Keratinocyte (primary cell): ENCODE results near the gene DOC2A. TPM values are rescaled to one million over a fixed set of nuclear protein-coding genes. Genes with fewer than 3 reads are reported as not detected.

Experiments
- DNase-seq: peaks from one replicate; pipeline ENCODE4 v3.0.0-alpha.2; 2011; ENCODE audit warnings: low read depth, missing footprints, low spot score
- FAIRE-seq: peaks from 2 replicates; lab custom pipeline; 2011; peaks lifted over from hg19 to GRCh38; lab: Jason Lieb, UNC
- H2AFZ ChIP-seq: 2 replicates; pipeline ENCODE4 v1.6.0; 2012; ENCODE audit warnings: low read length, control low read depth, inconsistent platforms; ENCODE audit not compliant: control insufficient read depth
- H3K27ac ChIP-seq: 2 replicates; pipeline ENCODE4 v1.5.1; 2011; ENCODE audit warnings: low read length; ENCODE audit not compliant: control insufficient read depth, insufficient read depth
- H3K27me3 ChIP-seq: 3 replicates; pipeline ENCODE4 v1.6.0; 2011; ENCODE audit warnings: low read length; ENCODE audit not compliant: control insufficient read depth, insufficient read depth; ENCODE audit errors: extremely low read depth
- H3K36me3 ChIP-seq, 2 experiments: 2 replicates in 1 of 2; 3 replicates in 1 of 2; pipeline ENCODE4 v1.5.1; 2011; ENCODE audit warnings: low read length in 2 of 2, mild to moderate bottlenecking in 1 of 2; ENCODE audit not compliant: control insufficient read depth in 2 of 2, insufficient read depth in 2 of 2; ENCODE audit errors: extremely low read depth in 1 of 2
- H3K4me1 ChIP-seq: 3 replicates; pipeline ENCODE4 v1.5.1; 2011; ENCODE audit warnings: low read length; ENCODE audit not compliant: control insufficient read depth, insufficient read depth; ENCODE audit errors: extremely low read depth
- H3K4me2 ChIP-seq: 3 replicates; pipeline ENCODE4 v1.6.0; 2011; ENCODE audit warnings: low read depth, low read length; ENCODE audit not compliant: control insufficient read depth, insufficient read depth; ENCODE audit errors: extremely low read depth
- H3K4me3 ChIP-seq, 3 experiments: fragments of 200-600 bp in 1 of 3; sonication (generic) in 1 of 3; 2 replicates in 2 of 3; 3 replicates in 1 of 3; pipeline ENCODE4 v1.5.1; 2011 to 2016; ENCODE audit warnings: low read length in 3 of 3, mild to moderate bottlenecking in 3 of 3, control low read depth in 2 of 3, inconsistent platforms in 1 of 3, low read depth in 1 of 3, mixed read lengths in 1 of 3, mixed run types in 1 of 3, moderate library complexity in 1 of 3; ENCODE audit not compliant: control insufficient read depth in 2 of 3, insufficient read depth in 2 of 3; ENCODE audit errors: extremely low read depth in 1 of 3
- H3K79me2 ChIP-seq: 2 replicates; pipeline ENCODE4 v1.6.0; 2012; ENCODE audit warnings: low read length; ENCODE audit not compliant: control insufficient read depth, insufficient read depth
- H3K9ac ChIP-seq: 3 replicates; pipeline ENCODE4 v1.6.0; 2011; ENCODE audit warnings: low read length; ENCODE audit not compliant: control insufficient read depth, insufficient read depth; ENCODE audit errors: extremely low read depth
- H3K9me1 ChIP-seq: 3 replicates; pipeline ENCODE4 v1.6.0; 2011; ENCODE audit warnings: low read length; ENCODE audit not compliant: control insufficient read depth, insufficient read depth; ENCODE audit errors: extremely low read depth
- H3K9me3 ChIP-seq: 2 replicates; pipeline ENCODE4 v1.5.1; 2012; ENCODE audit warnings: low read depth, low read length; ENCODE audit not compliant: control insufficient read depth
- H4K20me1 ChIP-seq: 3 replicates; pipeline ENCODE4 v1.6.0; 2011; ENCODE audit warnings: low read length; ENCODE audit not compliant: control insufficient read depth, insufficient read depth; ENCODE audit errors: extremely low read depth
- EZH2 ChIP-seq: IDR thresholded peaks from one replicate; pipeline ENCODE4 v1.6.1; 2012; ENCODE audit warnings: inconsistent platforms, mild to moderate bottlenecking, low read length, moderate library complexity
- dilution Hi-C: fragments of 300-500 bp; cut with MboI; formaldehyde crosslinking; loops from one replicate; pipeline ENCODE4 v1.7.0; 2020; ENCODE audit warnings: low sequenced_read_pairs; ENCODE audit not compliant: extremely low pct_ligation_motif_present
- polyA plus RNA-seq, 5 experiments: library from polyadenylated mRNA; depleted of rRNA in 3 of 5; stranded (reverse) in 3 of 5; stranded (forward) in 1 of 5; unstranded in 1 of 5; fragments of >200 nt; gene quantifications; 1 replicate in 1 of 5; 2 replicates in 3 of 5; 3 replicates in 1 of 5; pipeline versions ENCODE4 v1.2.1 to v1.2.3, GENCODE V29; 2011 to 2012; ENCODE audit warnings: missing spikeins in 2 of 5, low read depth in 1 of 5, low replicate concordance in 1 of 5
- TF ChIP-seq, protein P1 (sequence below), 3 experiments: IDR thresholded peaks in 1 of 3; conservative IDR thresholded peaks in 1 of 3; optimal IDR thresholded peaks in 1 of 3; 2 replicates in 2 of 3; 3 replicates in 1 of 3; pipeline versions ENCODE3 to v1.5.1; 2011; ENCODE audit warnings: low read length in 3 of 3, mild to moderate bottlenecking in 3 of 3, moderate library complexity in 2 of 3, control low read depth in 1 of 3, inconsistent platforms in 1 of 3; ENCODE audit not compliant: insufficient read depth in 2 of 3; ENCODE audit errors: extremely low read depth in 1 of 3

Gene DOC2A
- polyA plus RNA-seq, 1 donor (not counting 4 experiments of a cell fraction or from before 2014, with no cell fraction given), result 0.26 TPM

DNA sequence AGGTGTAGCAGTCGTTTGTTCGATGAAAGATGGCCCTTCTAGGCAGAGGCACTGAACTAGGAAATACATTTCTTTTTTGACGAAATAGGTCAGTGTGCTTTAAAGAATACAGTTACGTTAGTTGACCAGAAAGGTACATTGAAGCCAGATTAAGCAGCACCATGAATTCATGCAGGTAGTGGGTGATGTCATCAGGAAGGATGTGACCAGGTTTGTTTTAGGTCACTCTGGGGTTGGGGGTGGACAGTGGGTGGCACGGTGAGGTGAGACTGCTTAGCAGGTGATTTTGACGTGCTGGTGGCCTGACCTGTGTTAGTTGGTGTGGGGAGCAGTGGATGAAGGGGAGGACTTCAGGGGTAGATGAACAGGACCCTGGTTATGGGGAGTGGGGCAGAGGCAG, 11.2 kb downstream of the DOC2A start:
- no peak overlapping the region for H3K9ac ChIP-seq
- no peak overlapping the region for H2AFZ ChIP-seq
- TF ChIP-seq, protein P1, sequence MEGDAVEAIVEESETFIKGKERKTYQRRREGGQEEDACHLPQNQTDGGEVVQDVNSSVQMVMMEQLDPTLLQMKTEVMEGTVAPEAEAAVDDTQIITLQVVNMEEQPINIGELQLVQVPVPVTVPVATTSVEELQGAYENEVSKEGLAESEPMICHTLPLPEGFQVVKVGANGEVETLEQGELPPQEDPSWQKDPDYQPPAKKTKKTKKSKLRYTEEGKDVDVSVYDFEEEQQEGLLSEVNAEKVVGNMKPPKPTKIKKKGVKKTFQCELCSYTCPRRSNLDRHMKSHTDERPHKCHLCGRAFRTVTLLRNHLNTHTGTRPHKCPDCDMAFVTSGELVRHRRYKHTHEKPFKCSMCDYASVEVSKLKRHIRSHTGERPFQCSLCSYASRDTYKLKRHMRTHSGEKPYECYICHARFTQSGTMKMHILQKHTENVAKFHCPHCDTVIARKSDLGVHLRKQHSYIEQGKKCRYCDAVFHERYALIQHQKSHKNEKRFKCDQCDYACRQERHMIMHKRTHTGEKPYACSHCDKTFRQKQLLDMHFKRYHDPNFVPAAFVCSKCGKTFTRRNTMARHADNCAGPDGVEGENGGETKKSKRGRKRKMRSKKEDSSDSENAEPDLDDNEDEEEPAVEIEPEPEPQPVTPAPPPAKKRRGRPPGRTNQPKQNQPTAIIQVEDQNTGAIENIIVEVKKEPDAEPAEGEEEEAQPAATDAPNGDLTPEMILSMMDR (optimal IDR thresholded peaks at IDR 0.05 in 1 of 3, IDR thresholded peaks at IDR 0.05 in 1 of 3, conservative IDR thresholded peaks at IDR 0.05 in 1 of 3; ENCODE audit: extremely low read depth in 1 of 3, insufficient read depth in 2 of 3, low read length in 3 of 3), result no peak
- no peak for TF ChIP-seq EZH2
- DNase-seq (no peak), FAIRE-seq (no peak)
- no peaks in the 10 kb centered on the region for H3K27me3 ChIP-seq
- no peak overlapping the region for H3K4me2 ChIP-seq
- no peaks in the 10 kb centered on the region for H4K20me1 ChIP-seq
- H3K9me3 ChIP-seq, result no peaks in the 10 kb centered on the region
- H3K36me3 ChIP-seq, result peaks cover 18 to 27% of the 10 kb centered on the region in 2 experiments
- no peak overlapping the region for H3K4me3 ChIP-seq
- H3K9me1 ChIP-seq, result no peaks in the 10 kb centered on the region
- dilution Hi-C loops, result no loop called here
- peaks cover 14% of the 10 kb centered on the region for H3K4me1 ChIP-seq
- no peak overlapping the region for H3K27ac ChIP-seq
- peaks cover 10% of the 10 kb centered on the region for H3K79me2 ChIP-seq

DNA sequence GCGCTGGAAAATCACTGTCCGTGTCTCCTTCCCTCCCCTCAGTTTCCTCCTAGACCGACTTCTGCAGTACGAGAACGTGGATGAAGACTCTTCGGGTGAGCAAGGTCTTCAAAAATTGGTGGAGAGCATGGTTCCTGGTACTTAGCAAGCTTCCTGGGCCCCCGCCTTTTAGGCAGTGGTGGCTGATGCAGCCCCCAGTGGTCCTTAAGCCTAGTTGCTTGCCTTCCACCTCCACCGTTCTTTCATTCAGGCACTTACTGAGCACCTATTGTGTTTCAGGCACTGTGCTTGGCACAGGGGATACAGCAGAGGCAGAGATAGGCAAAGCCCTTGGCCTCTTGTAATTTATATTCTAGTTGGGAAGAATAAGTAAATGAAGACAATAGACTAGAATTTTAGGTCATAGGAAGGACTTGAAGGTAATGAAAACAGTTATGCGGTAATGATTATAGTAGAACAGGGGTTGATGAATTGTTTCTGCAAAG, 14.0 kb downstream of the DOC2A start:
- Histone ChIP-seq H3K9me3 (no peaks in the 10 kb centered on the region), H3K4me2 (peak overlapping the region; percentile 89), H3K9ac (peak overlapping the region; percentile 95), H3K79me2 (peaks cover 10% of the 10 kb centered on the region), H4K20me1 (no peaks in the 10 kb centered on the region), H3K27me3 (no peaks in the 10 kb centered on the region), H3K9me1 (no peaks in the 10 kb centered on the region), H3K4me1 (peaks cover 24% of the 10 kb centered on the region), H3K4me3 (peak overlapping the region; percentile 67 to 99 (median 92)), H3K36me3 (peaks cover 23 to 33% of the 10 kb centered on the region in 2 experiments), H3K27ac (peak overlapping the region; percentile 98), H2AFZ (peak overlapping the region; percentile 86)
- DNase-seq, result no peak
- TF ChIP-seq, protein P1 (optimal IDR thresholded peaks at IDR 0.05 in 1 of 3, IDR thresholded peaks at IDR 0.05 in 1 of 3, conservative IDR thresholded peaks at IDR 0.05 in 1 of 3; ENCODE audit: extremely low read depth in 1 of 3, insufficient read depth in 2 of 3, low read length in 3 of 3), result no peak
- no peak for FAIRE-seq
- dilution Hi-C loops, result no loop called here
